Hematopoietic multipotent progenitor cell (in vitro differentiated cells): ENCODE results near the gene PLEKHG5. TPM values are rescaled to one million over a fixed set of nuclear protein-coding genes. Genes with fewer than 3 reads are reported as not detected.
A peak's percentile ranks its signal among the peaks of the same experiment; 100 is the strongest.
"Not testable (repeated sequence)": the region's sequence is repeated elsewhere in the genome, so short reads cannot be mapped to it uniquely, and the experiment has no call there.

Source experiments
- DNase-seq, 3 donors: peaks; one replicate each; pipeline ENCODE4 v3.0.0-alpha.2; 2011 to 2015; ENCODE audit warnings: low read depth in 2 of 3, low spot score in 2 of 3
- total RNA-seq: library from RNA; depleted of rRNA; stranded (reverse); fragments of >200 nt; gene quantifications from one replicate; pipeline ENCODE4 v1.2.3, GENCODE V29; 2012

Gene PLEKHG5
- total RNA-seq, 1 donor: 0.54 TPM

- not testable (repeated sequence) for DNase-seq
These were observed 59.6 kb downstream of the PLEKHG5 start for GRCh38 chr1:6431645-6432579.

GRCh38 chr1:6429660-6430411, 61.6 kb downstream of the PLEKHG5 start:
- not testable (repeated sequence) for DNase-seq

GRCh38 chr1:6428453-6428852, 63.0 kb downstream of the PLEKHG5 start:
- DNase-seq: not testable (repeated sequence)

- DNase-seq: no peak
These were observed 63.8 kb downstream of the PLEKHG5 start for GRCh38 chr1:6427441-6428390.

- no peak for DNase-seq
These were observed 64.5 kb downstream of the PLEKHG5 start for GRCh38 chr1:6426972-6427350.

- DNase-seq: no peak
These were observed 65.0 kb downstream of the PLEKHG5 start for GRCh38 chr1:6426277-6426971.

- no peak for DNase-seq
These were observed 65.8 kb downstream of the PLEKHG5 start for GRCh38 chr1:6425658-6426057.

GRCh38 chr1:6424619-6425593, 66.6 kb downstream of the PLEKHG5 start, which contains the start of gene ESPN:
TSS of gene ESPN (plus strand) at chr1:6424776. CDS start at chr1:6424956, 180 bp downstream.
- no peak for DNase-seq

GRCh38 chr1:6424000-6424565, 67.4 kb downstream of the PLEKHG5 start:
- no peak for DNase-seq

- peak in 2 of 3 donors; percentile 43 to 53 for DNase-seq
These were observed 68.0 kb downstream of the PLEKHG5 start for GRCh38 chr1:6423321-6423999.

GRCh38 chr1:6421266-6421665, 70.2 kb downstream of the PLEKHG5 start:
- no peak for DNase-seq

GRCh38 chr1:6420454-6421042, 70.9 kb downstream of the PLEKHG5 start:
- DNase-seq: peak in 2 of 3 donors; percentile 41 to 45

- no peak for DNase-seq
These were observed 71.5 kb downstream of the PLEKHG5 start, which contains the start of gene HES2 for GRCh38 chr1:6419804-6420453. TSS of gene HES2 (minus strand) at chr1:6419919. CDS start at chr1:6419820, 99 bp downstream.

GRCh38 chr1:6419397-6419803, 72.1 kb downstream of the PLEKHG5 start:
- DNase-seq: no peak

GRCh38 chr1:6418668-6419396, 72.6 kb downstream of the PLEKHG5 start:
- no peak for DNase-seq
